ENCODE results near the gene ARHGAP4.
A peak's percentile ranks its signal among the peaks of the same experiment; 100 is the strongest.

ARHGAP4 gene

GRCh38 chrX:153961292-153961691, 35.2 kb upstream of the ARHGAP4 start:
- DNase-seq, result no peak

GRCh38 chrX:153960786-153961185, 34.7 kb upstream of the ARHGAP4 start:
- no peak for DNase-seq

GRCh38 chrX:153960077-153960476, 34.0 kb upstream of the ARHGAP4 start:
- DNase-seq, result no peak

GRCh38 chrX:153959649-153960048, 33.6 kb upstream of the ARHGAP4 start:
- DNase-seq, result no peak

- DNase-seq, result no peak
Observed at GRCh38 chrX:153958605-153959004, 32.5 kb upstream of the ARHGAP4 start.

- no peak for DNase-seq
Observed at GRCh38 chrX:153957224-153957623, 31.2 kb upstream of the ARHGAP4 start.

- DNase-seq, result no peak
Observed at GRCh38 chrX:153956044-153956907, 30.2 kb upstream of the ARHGAP4 start.

GRCh38 chrX:153955228-153955732, 29.2 kb upstream of the ARHGAP4 start:
- DNase-seq, result no peak

GRCh38 chrX:153954558-153955227, 28.6 kb upstream of the ARHGAP4 start:
- no peak for DNase-seq

GRCh38 chrX:153953892-153954557, 28.0 kb upstream of the ARHGAP4 start:
- no peak for DNase-seq

- DNase-seq, result peak; percentile 81
Observed at GRCh38 chrX:153953342-153953830, 27.3 kb upstream of the ARHGAP4 start.

GRCh38 chrX:153952373-153953026, 26.4 kb upstream of the ARHGAP4 start:
- no peak for DNase-seq

GRCh38 chrX:153951683-153952372, 25.8 kb upstream of the ARHGAP4 start:
- DNase-seq, result no peak

GRCh38 chrX:153950127-153950526, 24.1 kb upstream of the ARHGAP4 start:
- no peak for DNase-seq

GRCh38 chrX:153948847-153949805, 23.1 kb upstream of the ARHGAP4 start:
- no peak for DNase-seq

GRCh38 chrX:153948002-153948466, 22.0 kb upstream of the ARHGAP4 start:
- no peak for DNase-seq

- peak; percentile 92 for DNase-seq
Observed at GRCh38 chrX:153947009-153947769, 21.1 kb upstream of the ARHGAP4 start.

GRCh38 chrX:153945956-153946943, 20.2 kb upstream of the ARHGAP4 start:
- no peak for DNase-seq

GRCh38 chrX:153944800-153945150, 18.7 kb upstream of the ARHGAP4 start:
- no peak for DNase-seq
